ENCODE measurements around the gene TMX4. TPM values are rescaled to one million over a fixed set of nuclear protein-coding genes. Genes with fewer than 3 reads are reported as not detected.
A peak's percentile ranks its signal among the peaks of the same experiment; 100 is the strongest.

Gene TMX4
- total and polyA plus RNA-seq, 2 donors (not counting 3 experiments of a cell fraction or from before 2014, with no cell fraction given): 6.5 to 30.3 TPM

DNA sequence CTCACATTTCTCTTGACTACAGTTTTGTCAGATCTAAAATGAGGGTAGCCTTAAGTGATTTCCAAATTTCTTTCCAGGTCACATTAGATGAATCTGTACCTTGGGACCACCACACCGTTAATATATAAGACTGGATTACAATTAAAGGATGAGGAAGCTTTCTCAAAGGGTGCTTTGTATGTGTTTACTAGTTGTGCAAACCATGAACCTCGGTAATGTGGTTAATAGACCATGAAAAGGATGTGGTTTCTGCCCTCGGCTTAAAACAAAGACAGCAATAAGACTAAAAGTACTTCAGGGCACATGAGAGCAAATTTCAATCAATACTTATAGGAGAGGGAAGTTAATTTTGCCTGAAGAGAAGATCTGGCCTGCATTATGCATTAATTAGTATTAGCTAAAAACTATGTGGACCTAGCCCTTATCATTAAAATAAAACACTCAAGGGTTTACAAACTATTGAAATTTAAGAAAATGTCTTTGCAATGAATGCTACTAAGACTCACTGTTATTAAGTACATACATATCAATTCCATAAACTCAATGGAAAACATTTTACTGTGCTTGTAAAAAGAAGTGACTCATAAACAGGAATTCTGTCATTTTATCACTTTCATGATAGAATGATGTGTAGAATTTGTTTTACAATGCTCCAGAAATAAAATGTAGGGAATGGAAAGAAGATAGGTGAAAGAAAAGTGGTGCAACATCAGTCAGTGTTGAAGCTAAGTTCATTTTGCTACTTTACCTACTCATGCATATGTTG is 936 bp upstream of the TMX4 start:
- intact Hi-C loops (cut with micrococcal nuclease): no loop called here

More for the DNA sequence above, 936 bp upstream of the TMX4 start:
- H3K27me3 ChIP-seq (ENCODE audit: control insufficient read depth in 2 of 2, insufficient read depth in 2 of 2, low read length in 2 of 2): no peaks in the 10 kb centered on the region
- no peak overlapping the region for H3K27ac ChIP-seq (ENCODE audit: insufficient read depth, low read depth, low read length)
- DNase-seq (ENCODE audit: low read depth, low spot score): no peak
- FAIRE-seq: no peak
- no peak overlapping the region for H3K9ac ChIP-seq (replicated peaks; ENCODE audit: extremely low read depth, insufficient read depth, low read length)
- peak overlapping the region; percentile 30 for H2AFZ ChIP-seq (ENCODE audit: low read depth, low read length)
- H3K9me3 ChIP-seq (replicated peaks; ENCODE audit: control insufficient read depth, insufficient read depth, low read length): no peaks in the 10 kb centered on the region
- H3K4me1 ChIP-seq (ENCODE audit: control insufficient read depth, extremely low read depth, insufficient read depth, low read length): peaks cover 8% of the 10 kb centered on the region
- peak overlapping the region; percentile 85 for H3K4me2 ChIP-seq (ENCODE audit: insufficient read depth, low read length)
- H4K20me1 ChIP-seq (replicated peaks; ENCODE audit: control insufficient read depth, extremely low read depth, insufficient read depth, low read length): no peaks in the 10 kb centered on the region
- no TSS peak for BruUV-seq (replicated peaks)
- no peaks in the 10 kb centered on the region for H3K9me1 ChIP-seq (replicated peaks; ENCODE audit: control insufficient read depth, extremely low read depth, insufficient read depth, low read length)
- CTCF ChIA-PET: interaction anchor here (0.9 to 2.7 kb wide), 5 partner anchors 8 to 40 kb away, joined by 3 to 9 read pairs (median 5); no protein-coding TSS in a partner anchor
- TF ChIP-seq POLR2A (IDR thresholded peaks at IDR 0.05; ENCODE audit: low read depth, low read length): no peak
- no peak for TF ChIP-seq FOS (IDR thresholded peaks at IDR 0.05; ENCODE audit: borderline replicate concordance, insufficient read depth, low read length)
- no peak for TF ChIP-seq MAX (IDR thresholded peaks at IDR 0.05; ENCODE audit: insufficient read depth, insufficient read length)
- TF ChIP-seq EZH2 (IDR thresholded peaks at IDR 0.05; ENCODE audit: borderline replicate concordance, low read depth, low read length, severe bottlenecking): no peak
- TF ChIP-seq POLR2AphosphoS5 (IDR thresholded peaks at IDR 0.05; ENCODE audit: insufficient read depth, low read depth, low read length): no peak
- TF ChIP-seq, protein P1, sequence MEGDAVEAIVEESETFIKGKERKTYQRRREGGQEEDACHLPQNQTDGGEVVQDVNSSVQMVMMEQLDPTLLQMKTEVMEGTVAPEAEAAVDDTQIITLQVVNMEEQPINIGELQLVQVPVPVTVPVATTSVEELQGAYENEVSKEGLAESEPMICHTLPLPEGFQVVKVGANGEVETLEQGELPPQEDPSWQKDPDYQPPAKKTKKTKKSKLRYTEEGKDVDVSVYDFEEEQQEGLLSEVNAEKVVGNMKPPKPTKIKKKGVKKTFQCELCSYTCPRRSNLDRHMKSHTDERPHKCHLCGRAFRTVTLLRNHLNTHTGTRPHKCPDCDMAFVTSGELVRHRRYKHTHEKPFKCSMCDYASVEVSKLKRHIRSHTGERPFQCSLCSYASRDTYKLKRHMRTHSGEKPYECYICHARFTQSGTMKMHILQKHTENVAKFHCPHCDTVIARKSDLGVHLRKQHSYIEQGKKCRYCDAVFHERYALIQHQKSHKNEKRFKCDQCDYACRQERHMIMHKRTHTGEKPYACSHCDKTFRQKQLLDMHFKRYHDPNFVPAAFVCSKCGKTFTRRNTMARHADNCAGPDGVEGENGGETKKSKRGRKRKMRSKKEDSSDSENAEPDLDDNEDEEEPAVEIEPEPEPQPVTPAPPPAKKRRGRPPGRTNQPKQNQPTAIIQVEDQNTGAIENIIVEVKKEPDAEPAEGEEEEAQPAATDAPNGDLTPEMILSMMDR (IDR thresholded peaks at IDR 0.05; ENCODE audit: extremely low read depth in 1 of 2, insufficient read depth in 1 of 2, low read depth in 1 of 2, low read length in 2 of 2): no peak
- TF ChIP-seq GATA2 (IDR thresholded peaks at IDR 0.05; ENCODE audit: insufficient read depth, insufficient read length, low read depth, low read length): no peak
- TF ChIP-seq JUN (IDR thresholded peaks at IDR 0.05; ENCODE audit: borderline replicate concordance, insufficient read depth, insufficient read length, low read depth): no peak
- no peak for TF ChIP-seq MYC (IDR thresholded peaks at IDR 0.05; ENCODE audit: low read depth, low read length)
- H3K79me2 ChIP-seq (ENCODE audit: control insufficient read depth, insufficient read depth, low read length): no peaks in the 10 kb centered on the region
- dilution Hi-C loops (cut with MboI; ENCODE audit: extremely low pct_ligation_motif_present, low sequenced_read_pairs): no loop called here
- H3K36me3 ChIP-seq (ENCODE audit: control insufficient read depth in 2 of 2, extremely low read depth in 1 of 2, insufficient read depth in 2 of 2, low read length in 2 of 2): no peaks in the 10 kb centered on the region
- H3K4me3 ChIP-seq (replicated peaks in 1 of 3; ENCODE audit: insufficient read depth in 1 of 3, low read depth in 1 of 3, low read length in 3 of 3): no peak overlapping the region
- POLR2A ChIA-PET: interaction anchor here (0.7 kb wide), 1 partner anchor 9 kb away, joined by 3 read pairs; no protein-coding TSS in a partner anchor

Data from endothelial cell of umbilical vein (primary cell).